T1000 (cell line): ENCODE results near the gene NFATC1.

Source experiments
- DNase-seq: peaks from one replicate; lab custom pipeline; 2025; ENCODE audit warnings: mixed read lengths; lab: John Stamatoyannopoulos, UW

NFATC1 gene

GRCh38 chr18:79389689-79390088, 6.0 kb upstream of the NFATC1 start:
- no peak for DNase-seq

- no peak for DNase-seq
Observed at GRCh38 chr18:79392226-79392625, 3.5 kb upstream of the NFATC1 start.

- no peak for DNase-seq
Observed at GRCh38 chr18:79393181-79393634, 2.5 kb upstream of the NFATC1 start.

- DNase-seq = peak; percentile 65
Observed at GRCh38 chr18:79393635-79394533, 1.8 kb upstream of the NFATC1 start.

GRCh38 chr18:79394534-79395307, 1.0 kb upstream of the NFATC1 start:
- no peak for DNase-seq

GRCh38 chr18:79395308-79395640, 456 bp upstream of the NFATC1 start:
- no peak for DNase-seq

GRCh38 chr18:79396431-79397246, 909 bp downstream of the NFATC1 start:
- no peak for DNase-seq

- no peak for DNase-seq
Observed at GRCh38 chr18:79397247-79397829, 1.6 kb downstream of the NFATC1 start.

GRCh38 chr18:79397830-79398761, 2.4 kb downstream of the NFATC1 start:
- no peak for DNase-seq

- no peak for DNase-seq
Observed at GRCh38 chr18:79399275-79400081, 3.7 kb downstream of the NFATC1 start.

- DNase-seq = no peak
Observed at GRCh38 chr18:79400091-79400590, 4.4 kb downstream of the NFATC1 start.

GRCh38 chr18:79400591-79401381, 5.1 kb downstream of the NFATC1 start:
- no peak for DNase-seq

GRCh38 chr18:79401494-79402208, 5.9 kb downstream of the NFATC1 start:
- no peak for DNase-seq

- DNase-seq = no peak
Observed at GRCh38 chr18:79402209-79402576, 6.5 kb downstream of the NFATC1 start.

- DNase-seq = no peak
Observed at GRCh38 chr18:79402977-79403722, 7.4 kb downstream of the NFATC1 start.

GRCh38 chr18:79403723-79404566, 8.2 kb downstream of the NFATC1 start:
- DNase-seq = no peak

GRCh38 chr18:79404567-79404910, 8.8 kb downstream of the NFATC1 start:
- no peak for DNase-seq
